ENCODE data around the gene RPAIN.

DNA sequence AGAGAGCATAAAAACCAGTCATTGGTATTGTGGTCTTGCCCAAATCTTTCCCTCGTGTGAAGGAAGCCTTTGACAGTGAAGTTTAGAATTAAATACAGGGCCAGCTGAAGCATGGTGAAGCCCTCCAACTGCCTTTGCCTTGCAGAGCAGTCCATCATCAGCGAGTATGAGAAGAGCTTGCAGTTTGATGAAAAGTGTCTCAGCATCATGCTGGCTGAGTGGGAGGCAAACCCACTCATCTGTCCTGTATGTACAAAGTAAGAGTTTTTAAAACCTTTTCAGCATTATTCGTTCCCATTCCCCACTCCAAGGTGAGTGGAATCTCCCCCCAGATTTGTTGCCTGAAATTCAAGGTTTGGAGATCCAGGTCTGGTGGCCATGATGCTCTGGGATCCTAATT lies 5.8 kb downstream of the RPAIN start:
- TF ChIP-seq, protein P1, sequence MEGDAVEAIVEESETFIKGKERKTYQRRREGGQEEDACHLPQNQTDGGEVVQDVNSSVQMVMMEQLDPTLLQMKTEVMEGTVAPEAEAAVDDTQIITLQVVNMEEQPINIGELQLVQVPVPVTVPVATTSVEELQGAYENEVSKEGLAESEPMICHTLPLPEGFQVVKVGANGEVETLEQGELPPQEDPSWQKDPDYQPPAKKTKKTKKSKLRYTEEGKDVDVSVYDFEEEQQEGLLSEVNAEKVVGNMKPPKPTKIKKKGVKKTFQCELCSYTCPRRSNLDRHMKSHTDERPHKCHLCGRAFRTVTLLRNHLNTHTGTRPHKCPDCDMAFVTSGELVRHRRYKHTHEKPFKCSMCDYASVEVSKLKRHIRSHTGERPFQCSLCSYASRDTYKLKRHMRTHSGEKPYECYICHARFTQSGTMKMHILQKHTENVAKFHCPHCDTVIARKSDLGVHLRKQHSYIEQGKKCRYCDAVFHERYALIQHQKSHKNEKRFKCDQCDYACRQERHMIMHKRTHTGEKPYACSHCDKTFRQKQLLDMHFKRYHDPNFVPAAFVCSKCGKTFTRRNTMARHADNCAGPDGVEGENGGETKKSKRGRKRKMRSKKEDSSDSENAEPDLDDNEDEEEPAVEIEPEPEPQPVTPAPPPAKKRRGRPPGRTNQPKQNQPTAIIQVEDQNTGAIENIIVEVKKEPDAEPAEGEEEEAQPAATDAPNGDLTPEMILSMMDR (conservative IDR thresholded peaks at IDR 0.05; ENCODE audit: low read depth, low read length): no peak
- no peak for TF ChIP-seq EZH2 (IDR thresholded peaks at IDR 0.05; ENCODE audit: low read length, unreplicated experiment)
